HEK293 (cell line): ENCODE results near the gene SH2B2.

Experiments
- CTCF ChIA-PET: fragments of 350-600 bp; formaldehyde crosslinking; extraction: SDS; loops from one replicate; lab custom pipeline; 2021; ENCODE audit warnings: antibody characterized with exemption; lab: Yijun Ruan, JAX
- POLR2A ChIA-PET: fragments of 300-600 bp; formaldehyde crosslinking; extraction: SDS; loops from one replicate; lab custom pipeline; 2020; ENCODE audit warnings: antibody characterized with exemption, inconsistent platforms; lab: Yijun Ruan, JAX
- H3K27ac ChIP-seq: fragments of 200-500 bp; sonication (Bioruptor generic); 2 replicates; pipeline ENCODE4 v1.5.1; 2014; ENCODE audit warnings: low read depth, low read length, control low read depth, inconsistent platforms; ENCODE audit errors: extremely low read depth
- H3K36me3 ChIP-seq, 2 experiments: fragments of 200-500 bp in 1 of 2; sonication (Bioruptor generic) in 1 of 2; 1 replicate in 1 of 2; 2 replicates in 1 of 2; pipeline ENCODE4 v1.5.1; 2014 to 2017; ENCODE audit warnings: inconsistent platforms in 2 of 2, low read length in 2 of 2; ENCODE audit not compliant: control insufficient read depth in 2 of 2, insufficient read depth in 1 of 2
- H3K4me1 ChIP-seq: fragments of 200-500 bp; sonication (Bioruptor generic); 2 replicates; pipeline ENCODE4 v1.5.1; 2014; ENCODE audit warnings: mild to moderate bottlenecking, low read length, inconsistent platforms; ENCODE audit not compliant: control insufficient read depth, insufficient read depth
- H3K4me3 ChIP-seq: 2 replicates; pipeline ENCODE4 v1.5.1; 2011; ENCODE audit warnings: low read depth, mild to moderate bottlenecking, control low read depth, low read length, moderate library complexity
- H3K9me3 ChIP-seq: fragments of 200-500 bp; sonication (Bioruptor generic); 2 replicates; pipeline ENCODE4 v1.5.1; 2014; ENCODE audit warnings: low read depth, low read length, inconsistent platforms; ENCODE audit not compliant: control insufficient read depth, insufficient read depth
- HOXA7 ChIP-seq: sonication (generic); formaldehyde crosslinking; IDR thresholded peaks from 2 replicates; pipeline ENCODE4 v1.8.1; 2022; ENCODE audit warnings: missing genetic modification reagents, borderline replicate concordance
- HOXD13 ChIP-seq: sonication (generic); formaldehyde crosslinking; IDR thresholded peaks from 2 replicates; pipeline ENCODE4 v1.8.0; 2022; ENCODE audit warnings: missing genetic modification reagents, borderline replicate concordance
- OVOL3 ChIP-seq: fragments of 450-650 bp; formaldehyde crosslinking; IDR thresholded peaks from 2 replicates; pipeline ENCODE4 v1.5.1; 2016; ENCODE audit warnings: missing biosample characterization, missing genetic modification characterization
- ZBTB8A ChIP-seq: fragments of 450-650 bp; formaldehyde crosslinking; IDR thresholded peaks from 2 replicates; pipeline ENCODE4 v1.5.1; 2016; ENCODE audit warnings: missing biosample characterization, missing genetic modification characterization
- ZIC2 ChIP-seq: fragments of 450-650 bp; formaldehyde crosslinking; IDR thresholded peaks from 2 replicates; pipeline ENCODE4 v1.5.1; 2016; ENCODE audit warnings: missing biosample characterization, missing genetic modification characterization
- ZNF146 ChIP-seq: fragments of 450-650 bp; formaldehyde crosslinking; IDR thresholded peaks from 2 replicates; pipeline ENCODE4 v1.5.1; 2016; ENCODE audit warnings: missing biosample characterization, missing genetic modification characterization
- ZNF19 ChIP-seq: fragments of 450-650 bp; formaldehyde crosslinking; IDR thresholded peaks from 2 replicates; pipeline ENCODE4; 2016; ENCODE audit warnings: missing biosample characterization, missing genetic modification characterization, low read depth
- ZNF239 ChIP-seq: fragments of 450-650 bp; formaldehyde crosslinking; IDR thresholded peaks from 2 replicates; pipeline ENCODE4 v1.5.1; 2016; ENCODE audit warnings: missing biosample characterization, missing genetic modification characterization
- ZNF404 ChIP-seq: fragments of 450-650 bp; formaldehyde crosslinking; IDR thresholded peaks from 2 replicates; pipeline ENCODE4 v1.5.1; 2017; ENCODE audit warnings: missing biosample characterization, missing genetic modification characterization
- ZNF521 ChIP-seq: fragments of 450-650 bp; formaldehyde crosslinking; IDR thresholded peaks from 2 replicates; pipeline ENCODE4 v1.5.1; 2017; ENCODE audit warnings: missing biosample characterization, mild to moderate bottlenecking, missing genetic modification characterization
- ZNF610 ChIP-seq: fragments of 450-650 bp; formaldehyde crosslinking; IDR thresholded peaks from 2 replicates; pipeline ENCODE4 v1.5.1; 2016; ENCODE audit warnings: missing biosample characterization, missing genetic modification characterization, borderline replicate concordance
- ZNF791 ChIP-seq: fragments of 450-650 bp; formaldehyde crosslinking; IDR thresholded peaks from 2 replicates; pipeline ENCODE4 v1.5.1; 2016; ENCODE audit warnings: missing biosample characterization, missing genetic modification characterization
- ZSCAN23 ChIP-seq: fragments of 450-650 bp; formaldehyde crosslinking; IDR thresholded peaks from 2 replicates; pipeline ENCODE4 v1.5.1; 2016; ENCODE audit warnings: missing biosample characterization, missing genetic modification characterization
- TF ChIP-seq, protein P1 (sequence below): IDR thresholded peaks from 2 replicates; pipeline ENCODE4 v1.6.1; 2011; ENCODE audit warnings: mild to moderate bottlenecking, low read depth, low read length, borderline replicate concordance
- TF ChIP-seq, protein P2 (sequence below): fragments of 450-650 bp; formaldehyde crosslinking; IDR thresholded peaks from 2 replicates; pipeline ENCODE4 v1.5.1; 2016; ENCODE audit warnings: missing biosample characterization, missing genetic modification characterization
- TF ChIP-seq, protein P3 (sequence below): fragments of 450-650 bp; formaldehyde crosslinking; IDR thresholded peaks from 2 replicates; pipeline ENCODE4 v1.5.1; 2016; ENCODE audit warnings: missing biosample characterization, missing genetic modification characterization
- TF ChIP-seq, protein P4 (sequence below): fragments of 450-650 bp; IDR thresholded peaks from 2 replicates; pipeline ENCODE4 v1.5.1; 2018; ENCODE audit warnings: missing biosample characterization, missing genetic modification characterization

Gene SH2B2

DNA sequence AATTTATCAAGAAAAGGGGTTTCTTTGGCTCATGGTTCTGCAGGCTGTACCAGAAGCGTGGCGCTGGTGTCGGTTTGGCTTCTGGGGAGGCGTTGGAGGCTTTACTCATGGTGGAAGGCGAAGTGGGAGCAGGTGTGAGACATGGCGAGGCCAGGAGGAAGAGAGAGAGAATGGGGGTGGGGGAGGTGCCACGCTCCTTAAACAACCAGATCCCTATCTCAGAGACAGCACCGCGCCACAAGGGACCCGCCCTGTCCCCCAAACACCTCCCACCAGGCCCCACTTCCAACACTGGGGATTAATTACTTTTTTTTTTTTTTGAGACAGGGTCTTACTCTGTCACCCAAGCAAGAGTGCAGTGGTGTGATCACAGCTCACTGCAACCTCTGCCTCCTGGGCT, 18.0 kb upstream of the SH2B2 start:
- TF ChIP-seq ZNF791 (tag by site-specific recombination) (no peak), ZSCAN23 (tag by site-specific recombination) (no peak), OVOL3 (tag by site-specific recombination) (no peak), ZBTB8A (tag by site-specific recombination) (no peak), ZNF610 (tag by site-specific recombination) (no peak), HOXD13 (no peak)
- TF ChIP-seq, protein P1, sequence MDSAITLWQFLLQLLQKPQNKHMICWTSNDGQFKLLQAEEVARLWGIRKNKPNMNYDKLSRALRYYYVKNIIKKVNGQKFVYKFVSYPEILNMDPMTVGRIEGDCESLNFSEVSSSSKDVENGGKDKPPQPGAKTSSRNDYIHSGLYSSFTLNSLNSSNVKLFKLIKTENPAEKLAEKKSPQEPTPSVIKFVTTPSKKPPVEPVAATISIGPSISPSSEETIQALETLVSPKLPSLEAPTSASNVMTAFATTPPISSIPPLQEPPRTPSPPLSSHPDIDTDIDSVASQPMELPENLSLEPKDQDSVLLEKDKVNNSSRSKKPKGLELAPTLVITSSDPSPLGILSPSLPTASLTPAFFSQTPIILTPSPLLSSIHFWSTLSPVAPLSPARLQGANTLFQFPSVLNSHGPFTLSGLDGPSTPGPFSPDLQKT: no peak
- TF ChIP-seq, all 188 proteins: peak for 0
- ChIA-PET CTCF (interaction anchor here (0.6 to 5.0 kb wide), 3 partner anchors 81 to 760 kb away, joined by 3 to 27 read pairs (median 3); no protein-coding TSS in a partner anchor), POLR2A (interaction anchor here (0.6 kb wide), 2 partner anchors 22 to 1474 kb away, joined by 3 read pairs; no protein-coding TSS in a partner anchor)
- H3K36me3 ChIP-seq: no peaks in the 10 kb centered on the region
- H3K4me1 ChIP-seq: no peaks in the 10 kb centered on the region
- no peak overlapping the region for H3K4me3 ChIP-seq
- H3K9me3 ChIP-seq: no peaks in the 10 kb centered on the region
- no peak overlapping the region for H3K27ac ChIP-seq

DNA sequence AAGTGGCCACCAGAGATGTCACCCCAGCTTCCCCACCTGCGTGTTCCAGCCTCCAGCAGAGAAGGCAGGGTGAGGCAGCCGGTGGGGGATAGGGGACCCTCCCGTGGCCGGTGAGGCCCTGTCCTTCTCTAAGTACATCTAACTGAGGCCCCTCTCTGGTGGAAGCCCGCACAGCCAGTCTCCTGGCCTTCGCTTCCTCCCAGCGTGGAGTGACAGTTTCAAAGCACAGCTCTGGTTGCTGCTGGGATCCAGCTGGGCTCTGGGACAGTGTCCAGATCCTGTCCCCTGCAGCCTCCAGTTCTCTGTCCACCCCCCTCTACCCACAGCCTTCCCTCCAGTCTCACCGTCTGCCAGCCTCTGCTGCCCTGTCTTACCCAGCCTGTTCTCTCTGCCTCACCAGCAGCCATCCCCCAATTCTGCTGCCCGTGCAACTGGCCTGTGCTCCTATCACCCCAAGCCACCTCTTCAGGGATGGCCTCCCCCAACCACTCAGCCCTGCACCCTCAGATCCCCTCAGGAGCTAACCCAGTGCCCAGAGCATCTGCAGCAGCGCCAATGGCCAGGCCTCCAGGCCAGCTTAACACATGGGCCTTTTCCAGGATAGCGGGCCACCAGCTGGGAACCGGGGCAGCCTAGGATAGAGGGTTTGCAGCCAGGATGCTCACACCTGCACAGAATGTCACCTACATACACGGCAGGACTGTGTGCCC, 16.3 kb upstream of the SH2B2 start:
- peak; percentile 78 for TF ChIP-seq ZIC2 (tag by site-specific recombination)
- TF ChIP-seq, protein P2, sequence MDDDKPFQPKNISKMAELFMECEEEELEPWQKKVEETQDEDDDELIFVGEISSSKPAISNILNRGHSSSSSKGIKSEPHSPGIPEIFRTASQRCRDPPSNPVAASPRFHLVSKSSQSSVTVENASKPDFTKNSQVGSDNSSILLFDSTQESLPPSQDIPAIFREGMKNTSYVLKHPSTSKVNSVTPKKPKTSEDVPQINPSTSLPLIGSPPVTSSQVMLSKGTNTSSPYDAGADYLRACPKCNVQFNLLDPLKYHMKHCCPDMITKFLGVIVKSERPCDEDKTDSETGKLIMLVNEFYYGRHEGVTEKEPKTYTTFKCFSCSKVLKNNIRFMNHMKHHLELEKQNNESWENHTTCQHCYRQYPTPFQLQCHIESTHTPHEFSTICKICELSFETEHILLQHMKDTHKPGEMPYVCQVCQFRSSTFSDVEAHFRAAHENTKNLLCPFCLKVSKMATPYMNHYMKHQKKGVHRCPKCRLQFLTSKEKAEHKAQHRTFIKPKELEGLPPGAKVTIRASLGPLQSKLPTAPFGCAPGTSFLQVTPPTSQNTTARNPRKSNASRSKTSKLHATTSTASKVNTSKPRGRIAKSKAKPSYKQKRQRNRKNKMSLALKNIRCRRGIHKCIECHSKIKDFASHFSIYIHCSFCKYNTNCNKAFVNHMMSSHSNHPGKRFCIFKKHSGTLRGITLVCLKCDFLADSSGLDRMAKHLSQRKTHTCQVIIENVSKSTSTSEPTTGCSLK (tag by site-specific recombination): no peak
- TF ChIP-seq, all 188 proteins: peak for 1
- ChIA-PET POLR2A (interaction anchor here (0.9 kb wide), 1 partner anchor 727 kb away, joined by 3 read pairs; no protein-coding TSS in a partner anchor), CTCF (interaction anchor here (0.5 to 5.5 kb wide), 9 partner anchors 26 to 1099 kb away, joined by 3 to 39 read pairs (median 4); no protein-coding TSS in a partner anchor)
- Histone ChIP-seq H3K27ac (no peak overlapping the region), H3K4me1 (no peaks in the 10 kb centered on the region), H3K36me3 (no peaks in the 10 kb centered on the region), H3K9me3 (no peaks in the 10 kb centered on the region), H3K4me3 (no peak overlapping the region)

- TF ChIP-seq ZNF239 (tag by site-specific recombination) (no peak), ZNF404 (no peak), ZNF521 (tag by site-specific recombination) (no peak), ZNF146 (tag by site-specific recombination) (no peak), ZNF19 (no peak), HOXA7 (CRISPR knock-in tag) (no peak), HOXD13 (no peak)
- TF ChIP-seq, protein P3, sequence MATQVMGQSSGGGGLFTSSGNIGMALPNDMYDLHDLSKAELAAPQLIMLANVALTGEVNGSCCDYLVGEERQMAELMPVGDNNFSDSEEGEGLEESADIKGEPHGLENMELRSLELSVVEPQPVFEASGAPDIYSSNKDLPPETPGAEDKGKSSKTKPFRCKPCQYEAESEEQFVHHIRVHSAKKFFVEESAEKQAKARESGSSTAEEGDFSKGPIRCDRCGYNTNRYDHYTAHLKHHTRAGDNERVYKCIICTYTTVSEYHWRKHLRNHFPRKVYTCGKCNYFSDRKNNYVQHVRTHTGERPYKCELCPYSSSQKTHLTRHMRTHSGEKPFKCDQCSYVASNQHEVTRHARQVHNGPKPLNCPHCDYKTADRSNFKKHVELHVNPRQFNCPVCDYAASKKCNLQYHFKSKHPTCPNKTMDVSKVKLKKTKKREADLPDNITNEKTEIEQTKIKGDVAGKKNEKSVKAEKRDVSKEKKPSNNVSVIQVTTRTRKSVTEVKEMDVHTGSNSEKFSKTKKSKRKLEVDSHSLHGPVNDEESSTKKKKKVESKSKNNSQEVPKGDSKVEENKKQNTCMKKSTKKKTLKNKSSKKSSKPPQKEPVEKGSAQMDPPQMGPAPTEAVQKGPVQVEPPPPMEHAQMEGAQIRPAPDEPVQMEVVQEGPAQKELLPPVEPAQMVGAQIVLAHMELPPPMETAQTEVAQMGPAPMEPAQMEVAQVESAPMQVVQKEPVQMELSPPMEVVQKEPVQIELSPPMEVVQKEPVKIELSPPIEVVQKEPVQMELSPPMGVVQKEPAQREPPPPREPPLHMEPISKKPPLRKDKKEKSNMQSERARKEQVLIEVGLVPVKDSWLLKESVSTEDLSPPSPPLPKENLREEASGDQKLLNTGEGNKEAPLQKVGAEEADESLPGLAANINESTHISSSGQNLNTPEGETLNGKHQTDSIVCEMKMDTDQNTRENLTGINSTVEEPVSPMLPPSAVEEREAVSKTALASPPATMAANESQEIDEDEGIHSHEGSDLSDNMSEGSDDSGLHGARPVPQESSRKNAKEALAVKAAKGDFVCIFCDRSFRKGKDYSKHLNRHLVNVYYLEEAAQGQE (tag by site-specific recombination): no peak
- TF ChIP-seq, protein P4, sequence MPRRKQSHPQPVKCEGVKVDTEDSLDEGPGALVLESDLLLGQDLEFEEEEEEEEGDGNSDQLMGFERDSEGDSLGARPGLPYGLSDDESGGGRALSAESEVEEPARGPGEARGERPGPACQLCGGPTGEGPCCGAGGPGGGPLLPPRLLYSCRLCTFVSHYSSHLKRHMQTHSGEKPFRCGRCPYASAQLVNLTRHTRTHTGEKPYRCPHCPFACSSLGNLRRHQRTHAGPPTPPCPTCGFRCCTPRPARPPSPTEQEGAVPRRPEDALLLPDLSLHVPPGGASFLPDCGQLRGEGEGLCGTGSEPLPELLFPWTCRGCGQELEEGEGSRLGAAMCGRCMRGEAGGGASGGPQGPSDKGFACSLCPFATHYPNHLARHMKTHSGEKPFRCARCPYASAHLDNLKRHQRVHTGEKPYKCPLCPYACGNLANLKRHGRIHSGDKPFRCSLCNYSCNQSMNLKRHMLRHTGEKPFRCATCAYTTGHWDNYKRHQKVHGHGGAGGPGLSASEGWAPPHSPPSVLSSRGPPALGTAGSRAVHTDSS (tag by site-specific recombination): no peak
- H3K27ac ChIP-seq: no peak overlapping the region
- no peaks in the 10 kb centered on the region for H3K9me3 ChIP-seq
- ChIA-PET CTCF (interaction anchor here (0.5 to 5.5 kb wide), 17 partner anchors 19 to 987 kb away, joined by 3 to 39 read pairs (median 4); no protein-coding TSS in a partner anchor), POLR2A (interaction anchor here (0.9 kb wide), 1 partner anchor 728 kb away, joined by 3 read pairs; no protein-coding TSS in a partner anchor)
- no peak overlapping the region for H3K4me3 ChIP-seq
- no peaks in the 10 kb centered on the region for H3K4me1 ChIP-seq
- H3K36me3 ChIP-seq: no peaks in the 10 kb centered on the region
Observed at GRCh38 chr7:102271158-102271798, 15.4 kb upstream of the SH2B2 start.
